GM18870 (cell line): Measurements from ENCODE around the gene FYTTD1.
A peak's percentile ranks its signal among the peaks of the same experiment; 100 is the strongest.
"Not testable (repeated sequence)": the region's sequence is repeated elsewhere in the genome, so short reads cannot be mapped to it uniquely, and the experiment has no call there.

ENCODE experiments used
- ATAC-seq: cut with Tn5 transposase; IDR thresholded peaks from one replicate; pipeline ENCODE4 v1.9.1; 2021; ENCODE audit warnings: moderate library complexity; ENCODE audit not compliant: unreplicated experiment

Gene FYTTD1, protein sequence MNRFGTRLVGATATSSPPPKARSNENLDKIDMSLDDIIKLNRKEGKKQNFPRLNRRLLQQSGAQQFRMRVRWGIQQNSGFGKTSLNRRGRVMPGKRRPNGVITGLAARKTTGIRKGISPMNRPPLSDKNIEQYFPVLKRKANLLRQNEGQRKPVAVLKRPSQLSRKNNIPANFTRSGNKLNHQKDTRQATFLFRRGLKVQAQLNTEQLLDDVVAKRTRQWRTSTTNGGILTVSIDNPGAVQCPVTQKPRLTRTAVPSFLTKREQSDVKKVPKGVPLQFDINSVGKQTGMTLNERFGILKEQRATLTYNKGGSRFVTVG

GRCh38 chr3:197749601-197750395, at the start of gene FYTTD1:
FYTTD1 (plus strand) TSS chr3:197749883; CDS start chr3:197749972, 89 bp downstream.
- peak; percentile 43 for ATAC-seq

DNA sequence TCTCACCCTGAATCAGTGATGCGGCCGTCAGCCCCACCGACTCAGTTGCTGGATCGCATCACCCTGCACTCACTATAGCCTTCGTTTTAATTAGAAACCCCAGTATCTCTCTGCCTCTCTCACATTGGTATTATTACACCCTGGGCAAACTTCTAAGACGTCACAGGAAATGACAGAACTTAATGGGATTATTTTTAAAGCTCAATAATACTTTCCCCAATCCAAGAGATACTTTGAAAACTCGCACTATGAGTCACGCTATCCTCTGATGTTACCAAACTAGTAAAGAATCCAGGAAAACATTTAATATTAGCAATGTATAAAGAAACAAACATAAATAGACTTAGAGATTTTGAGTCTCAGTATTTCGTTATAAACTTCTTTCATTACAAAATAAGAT, 49.6 kb upstream of the FYTTD1 start:
- no peak for ATAC-seq

DNA sequence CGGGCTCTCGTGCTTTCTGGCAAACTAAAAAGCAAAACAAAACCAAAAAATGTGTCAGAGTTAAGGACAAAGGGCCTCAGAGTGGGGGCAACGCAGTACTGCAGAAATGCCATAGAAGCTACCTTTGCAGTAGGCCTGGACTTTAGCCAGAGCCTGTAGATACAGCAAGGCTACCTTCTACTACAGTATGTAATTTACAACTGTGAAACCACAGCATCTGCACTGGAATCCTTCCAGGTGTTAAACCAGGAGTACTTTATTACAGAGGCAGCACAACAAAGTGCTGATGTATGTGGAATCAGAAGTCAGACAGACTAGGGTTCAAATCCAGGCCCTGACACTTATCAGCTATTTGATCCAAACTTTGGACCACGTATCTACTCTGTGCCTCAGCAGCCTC, 47.8 kb upstream of the FYTTD1 start:
- ATAC-seq, result no peak

GRCh38 chr3:197706658-197707057, 43.0 kb upstream of the FYTTD1 start:
- ATAC-seq, result no peak

DNA sequence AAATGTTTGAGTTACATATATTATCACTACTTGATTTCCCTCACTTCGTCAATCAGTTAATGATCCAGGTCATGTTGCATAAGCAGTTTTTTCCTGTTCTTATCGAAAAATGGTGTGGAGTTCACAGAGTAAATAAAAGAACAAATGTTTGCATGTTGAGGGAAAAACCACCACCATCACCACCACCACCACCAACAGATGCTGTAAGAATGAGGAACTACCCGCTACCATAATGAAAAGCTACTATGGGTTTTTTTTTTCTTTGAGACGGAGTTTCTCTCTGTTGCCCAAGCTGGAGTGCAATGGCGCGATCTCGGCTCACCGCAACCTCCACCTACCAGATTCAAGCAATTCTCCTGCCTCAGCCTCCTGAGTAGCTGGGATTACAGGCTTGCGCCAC, 40.5 kb upstream of the FYTTD1 start:
- ATAC-seq, result no peak

DNA sequence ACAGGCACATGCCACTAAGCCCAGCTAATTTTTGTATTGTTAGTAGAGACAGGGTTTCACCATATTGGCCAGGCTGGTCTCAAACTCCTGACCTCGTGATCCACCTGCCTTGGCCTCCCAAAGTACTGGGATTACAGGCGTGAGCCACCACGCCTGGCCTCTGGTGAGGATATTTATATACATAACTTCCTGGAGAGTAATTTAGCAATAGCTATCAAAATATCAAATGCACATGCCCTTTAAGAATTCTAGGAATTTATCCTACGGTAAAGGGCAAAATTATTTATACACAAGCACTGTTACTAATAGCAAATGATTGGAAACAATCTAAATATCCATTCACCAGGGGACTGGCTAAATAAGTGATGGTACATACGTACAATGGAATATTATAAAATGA, 38.7 kb upstream of the FYTTD1 start:
- ATAC-seq, result not testable (repeated sequence)

DNA sequence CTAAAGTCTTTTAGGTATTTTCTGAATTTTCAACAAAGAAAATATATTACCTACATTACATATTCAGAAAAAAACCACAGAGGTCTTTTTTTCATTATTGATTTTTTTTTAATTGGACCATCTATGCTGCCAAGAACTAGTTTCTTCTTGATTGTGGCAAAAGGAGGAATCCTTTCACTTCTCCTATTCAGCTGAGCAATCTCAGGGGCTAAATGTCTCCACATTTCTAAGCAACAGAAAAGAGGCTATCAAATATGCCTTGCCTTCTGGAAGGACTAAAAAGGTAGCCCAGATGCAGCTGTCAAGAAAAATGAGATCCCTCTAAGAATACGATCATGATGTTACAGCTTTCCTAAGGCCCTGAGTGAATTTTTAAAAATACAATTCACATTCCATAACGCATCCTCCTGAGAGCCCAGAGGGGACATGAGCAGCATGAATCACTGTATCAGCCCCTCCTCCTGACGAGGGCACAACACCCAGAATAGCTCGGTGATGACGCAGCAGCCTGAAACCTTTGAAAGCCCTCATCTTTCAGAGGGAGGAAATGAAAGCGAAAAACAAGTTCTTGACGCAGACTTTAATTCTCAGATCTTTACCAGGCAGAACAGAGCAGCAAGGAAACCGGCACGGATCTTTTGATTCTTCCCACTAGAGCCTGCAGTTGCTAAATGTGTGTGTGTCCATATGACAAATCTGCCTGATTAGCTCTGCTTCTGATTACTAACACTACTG, 37.5 kb upstream of the FYTTD1 start:
- ATAC-seq, result peak; percentile 93

DNA sequence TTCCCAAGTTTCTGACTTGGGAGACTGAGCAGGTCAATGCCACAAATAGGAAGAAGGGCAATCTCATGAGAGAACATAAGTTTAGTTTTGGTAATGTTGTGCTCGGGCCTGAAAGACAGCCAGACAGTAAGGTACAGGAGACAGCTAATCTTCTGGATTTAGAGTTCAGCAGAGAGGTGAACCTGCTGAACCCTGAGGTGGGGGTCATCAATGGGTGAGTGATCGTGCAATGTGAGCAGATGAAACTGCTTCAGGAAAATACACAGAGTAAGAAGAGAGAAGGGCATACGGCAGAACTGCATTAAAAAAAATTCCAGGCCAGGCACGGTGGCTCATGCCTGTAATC, 36.2 kb upstream of the FYTTD1 start:
- ATAC-seq, result no peak

- ATAC-seq, result no peak
Measured at GRCh38 chr3:197714251-197714650, 35.4 kb upstream of the FYTTD1 start.

- ATAC-seq, result no peak
Measured at GRCh38 chr3:197718891-197719290, 30.8 kb upstream of the FYTTD1 start.

DNA sequence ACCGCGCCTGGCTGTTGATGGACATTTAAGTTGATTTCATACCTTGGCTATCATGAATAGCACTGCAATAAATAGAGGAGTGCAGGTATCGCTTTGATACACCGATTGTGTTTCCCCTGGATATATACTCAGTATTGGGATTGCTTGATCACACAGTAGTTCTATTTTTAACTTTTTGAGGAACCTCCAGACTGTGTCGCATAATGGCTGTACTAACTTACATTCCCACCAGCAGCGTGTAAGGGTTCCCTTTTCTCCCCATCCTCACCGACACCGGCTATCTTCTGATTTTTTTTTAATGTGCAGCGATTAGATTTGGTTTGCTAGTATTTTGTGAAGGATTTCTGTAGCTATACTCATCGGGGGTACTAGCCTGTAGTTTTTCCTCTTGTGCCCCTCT, 29.0 kb upstream of the FYTTD1 start:
- ATAC-seq, result no peak

DNA sequence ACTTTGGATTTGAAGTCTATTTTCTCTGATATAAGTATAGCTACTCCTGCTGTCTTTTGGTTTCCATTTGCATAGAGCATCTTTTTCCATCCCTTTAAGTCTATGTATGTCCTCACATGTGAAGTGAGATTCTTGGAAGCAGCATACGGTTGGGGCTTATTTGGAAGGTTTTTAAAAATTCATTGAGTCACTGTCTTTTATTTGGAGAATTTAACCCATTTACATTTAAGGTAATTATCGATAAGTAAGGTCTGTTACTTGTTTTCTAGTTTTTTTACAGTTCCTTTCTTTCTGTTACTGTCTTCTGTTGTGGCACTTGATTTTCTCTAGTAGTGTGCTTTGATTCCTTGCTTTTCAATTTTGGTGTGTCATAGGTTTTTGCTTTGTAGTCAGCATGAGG, 26.9 kb upstream of the FYTTD1 start:
- ATAC-seq, result no peak

- ATAC-seq, result not testable (repeated sequence)
Measured at GRCh38 chr3:197727878-197728277, 21.8 kb upstream of the FYTTD1 start.

DNA sequence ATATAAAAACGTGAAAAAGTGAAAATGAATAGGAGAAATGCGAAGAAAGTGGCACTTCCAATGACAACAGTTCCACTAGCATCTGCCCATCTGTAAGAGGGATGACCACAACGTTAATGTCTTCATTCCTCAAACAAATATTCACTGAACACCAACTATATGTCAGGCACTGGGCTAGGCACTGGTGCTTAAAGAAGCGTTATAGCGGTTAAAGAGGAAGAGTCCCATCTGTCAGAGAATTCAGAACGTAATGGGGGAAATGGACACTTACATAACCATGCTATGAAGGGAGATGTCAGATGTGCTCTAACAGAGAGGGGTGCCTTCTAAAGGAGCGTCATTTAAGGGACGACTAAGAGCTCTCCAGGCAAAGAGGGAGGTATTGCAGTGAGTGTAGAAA, 21.2 kb upstream of the FYTTD1 start:
- no peak for ATAC-seq

DNA sequence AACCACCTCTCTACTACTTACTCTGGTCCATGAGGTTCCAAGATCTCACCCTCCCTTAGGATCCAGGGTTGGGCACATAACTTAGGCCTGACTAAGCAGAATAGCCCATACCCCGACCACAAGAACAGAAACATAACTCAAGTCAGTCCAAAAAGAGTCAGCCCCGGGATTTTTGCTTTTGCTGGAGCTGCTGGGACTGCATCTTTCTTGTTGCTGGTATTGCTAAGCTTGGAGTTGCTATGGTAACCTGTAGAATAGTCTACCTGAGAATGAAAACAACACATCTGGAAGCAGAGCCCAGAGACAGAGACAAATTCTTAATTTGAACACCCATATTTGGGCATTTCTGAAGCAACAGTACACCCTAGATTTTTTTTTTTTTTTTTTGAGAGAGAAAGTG, 19.5 kb upstream of the FYTTD1 start:
- no peak for ATAC-seq

DNA sequence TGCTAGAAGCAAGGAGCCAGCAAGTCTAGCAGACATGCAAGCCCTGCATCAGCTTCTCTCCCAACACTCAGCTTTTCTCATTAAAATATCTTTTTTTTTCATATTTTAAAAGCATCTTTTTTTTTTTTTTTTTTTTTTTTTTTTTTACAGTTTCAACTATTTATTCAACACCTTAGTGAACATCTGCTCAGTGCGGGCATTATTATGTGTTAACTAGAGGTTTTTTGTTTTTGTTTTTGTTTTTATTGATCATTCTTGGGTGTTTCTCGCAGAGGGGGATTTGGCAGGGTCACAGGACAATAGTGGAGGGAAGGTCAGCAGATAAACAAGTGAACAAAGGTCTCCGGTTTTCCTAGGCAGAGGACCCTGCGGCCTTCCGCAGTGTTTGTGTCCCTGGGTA, 18.9 kb upstream of the FYTTD1 start:
- not testable (repeated sequence) for ATAC-seq

DNA sequence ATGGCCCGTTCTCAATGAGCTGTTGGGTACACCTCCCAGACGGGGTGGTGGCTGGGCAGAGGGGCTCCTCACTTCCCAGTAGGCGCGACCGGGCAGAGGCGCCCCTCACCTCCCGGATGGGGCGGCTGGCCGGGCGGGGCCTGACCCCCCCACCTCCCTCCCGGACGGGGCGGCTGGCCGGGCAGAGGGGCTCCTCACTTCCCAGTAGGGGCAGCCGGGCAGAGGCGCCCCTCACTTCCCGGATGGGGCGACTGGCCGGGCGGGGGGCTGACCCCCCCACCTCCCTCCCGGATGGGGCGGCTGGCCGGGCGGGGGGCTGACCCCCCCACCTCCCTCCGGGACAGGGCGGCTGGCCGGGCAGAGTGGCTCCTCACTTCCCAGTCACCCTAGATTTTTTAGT, 18.2 kb upstream of the FYTTD1 start:
- not testable (repeated sequence) for ATAC-seq

GRCh38 chr3:197733042-197733441, 16.6 kb upstream of the FYTTD1 start:
- no peak for ATAC-seq

DNA sequence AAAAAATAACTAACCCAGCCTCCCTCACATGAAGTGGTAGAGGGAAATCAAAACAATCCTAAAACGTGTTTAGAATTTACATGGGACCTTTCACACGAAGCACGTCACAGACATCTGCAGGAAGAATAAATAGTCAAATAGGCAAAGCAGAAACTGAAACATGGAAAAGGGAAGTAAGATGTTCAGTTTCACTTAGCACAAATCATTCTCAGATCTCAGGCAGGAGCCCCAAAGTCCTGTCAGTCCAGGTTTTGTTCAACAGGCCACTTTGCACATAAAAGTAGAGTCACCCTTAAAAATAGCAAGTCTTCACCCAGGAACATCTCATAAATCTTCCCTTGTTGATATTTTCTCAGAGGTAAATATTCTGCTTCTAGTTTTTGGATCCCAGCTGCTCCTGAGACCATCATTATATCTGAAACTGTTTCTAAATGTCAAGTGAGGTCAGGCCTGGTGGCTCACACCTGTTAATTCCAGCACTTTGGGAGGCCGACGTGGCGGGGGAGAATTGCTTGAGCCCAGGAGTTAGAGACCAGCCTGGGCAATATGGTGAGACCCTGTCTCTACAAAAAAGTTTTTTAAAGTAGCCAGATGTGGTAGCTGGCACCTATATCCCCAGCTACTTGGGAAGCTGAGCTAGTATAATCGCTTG, 14.9 kb upstream of the FYTTD1 start:
- peak; percentile 52 for ATAC-seq

GRCh38 chr3:197736010-197736490, 13.6 kb upstream of the FYTTD1 start:
- ATAC-seq, result no peak
